Sigmoid colon (tissue), 4 donors: ENCODE results near the gene COBL.

Experiments
- POLR2A ChIP-seq, 2 donors: fragments of 450-650 bp; IDR thresholded peaks; one replicate each; pipeline ENCODE4 v1.6.1; 2016; ENCODE audit warnings: antibody characterized with exemption in 2 of 2, mild to moderate bottlenecking in 2 of 2, moderate library complexity in 2 of 2
- POLR2AphosphoS5 ChIP-seq, 4 donors: sonication (generic); formaldehyde crosslinking; IDR thresholded peaks; one replicate each; pipeline ENCODE4 v1.6.1; 2017; ENCODE audit warnings: antibody characterized with exemption in 4 of 4
- TF ChIP-seq, protein P1 (sequence below), 4 experiments: fragments of 450-650 bp in 3 of 4; fragments of 200-600 bp in 1 of 4; IDR thresholded peaks; one replicate each; pipeline ENCODE4 v1.5.1; 2016 to 2019; ENCODE audit warnings: antibody characterized with exemption in 4 of 4, mild to moderate bottlenecking in 3 of 4, moderate library complexity in 2 of 4

DNA sequence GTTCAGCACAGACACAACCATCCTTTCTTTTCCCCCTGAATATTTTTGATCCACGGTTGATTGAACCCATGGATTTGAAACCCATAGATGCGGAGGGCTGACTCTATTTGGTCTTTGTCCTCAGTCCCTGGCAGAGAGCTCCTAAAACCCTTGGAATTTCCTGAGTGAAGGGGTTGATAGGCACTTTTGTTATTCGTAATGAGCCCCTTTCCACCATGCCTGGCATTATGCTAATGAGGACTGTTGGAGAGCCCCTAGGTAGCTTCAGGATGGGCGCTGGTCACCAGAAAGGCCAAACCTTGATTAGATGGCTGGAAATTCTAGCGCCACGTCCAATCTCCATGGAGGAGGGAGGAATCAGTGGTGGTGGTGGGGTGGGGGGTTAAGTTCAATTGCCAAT, 328.1 kb downstream of the COBL start:
- TF ChIP-seq, protein P1, sequence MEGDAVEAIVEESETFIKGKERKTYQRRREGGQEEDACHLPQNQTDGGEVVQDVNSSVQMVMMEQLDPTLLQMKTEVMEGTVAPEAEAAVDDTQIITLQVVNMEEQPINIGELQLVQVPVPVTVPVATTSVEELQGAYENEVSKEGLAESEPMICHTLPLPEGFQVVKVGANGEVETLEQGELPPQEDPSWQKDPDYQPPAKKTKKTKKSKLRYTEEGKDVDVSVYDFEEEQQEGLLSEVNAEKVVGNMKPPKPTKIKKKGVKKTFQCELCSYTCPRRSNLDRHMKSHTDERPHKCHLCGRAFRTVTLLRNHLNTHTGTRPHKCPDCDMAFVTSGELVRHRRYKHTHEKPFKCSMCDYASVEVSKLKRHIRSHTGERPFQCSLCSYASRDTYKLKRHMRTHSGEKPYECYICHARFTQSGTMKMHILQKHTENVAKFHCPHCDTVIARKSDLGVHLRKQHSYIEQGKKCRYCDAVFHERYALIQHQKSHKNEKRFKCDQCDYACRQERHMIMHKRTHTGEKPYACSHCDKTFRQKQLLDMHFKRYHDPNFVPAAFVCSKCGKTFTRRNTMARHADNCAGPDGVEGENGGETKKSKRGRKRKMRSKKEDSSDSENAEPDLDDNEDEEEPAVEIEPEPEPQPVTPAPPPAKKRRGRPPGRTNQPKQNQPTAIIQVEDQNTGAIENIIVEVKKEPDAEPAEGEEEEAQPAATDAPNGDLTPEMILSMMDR (IDR thresholded peaks at IDR 0.05), result no peak
- TF ChIP-seq POLR2AphosphoS5 (IDR thresholded peaks at IDR 0.05) (no peak), POLR2A (IDR thresholded peaks at IDR 0.05) (no peak)
